GM18502 (cell line): Measurements from ENCODE around the gene TBXAS1.

ENCODE experiments used
- ATAC-seq: cut with Tn5 transposase; IDR thresholded peaks from one replicate; pipeline ENCODE4 v1.9.1; 2021; ENCODE audit warnings: mild to moderate bottlenecking; ENCODE audit not compliant: unreplicated experiment, poor library complexity

The TBXAS1 gene

DNA sequence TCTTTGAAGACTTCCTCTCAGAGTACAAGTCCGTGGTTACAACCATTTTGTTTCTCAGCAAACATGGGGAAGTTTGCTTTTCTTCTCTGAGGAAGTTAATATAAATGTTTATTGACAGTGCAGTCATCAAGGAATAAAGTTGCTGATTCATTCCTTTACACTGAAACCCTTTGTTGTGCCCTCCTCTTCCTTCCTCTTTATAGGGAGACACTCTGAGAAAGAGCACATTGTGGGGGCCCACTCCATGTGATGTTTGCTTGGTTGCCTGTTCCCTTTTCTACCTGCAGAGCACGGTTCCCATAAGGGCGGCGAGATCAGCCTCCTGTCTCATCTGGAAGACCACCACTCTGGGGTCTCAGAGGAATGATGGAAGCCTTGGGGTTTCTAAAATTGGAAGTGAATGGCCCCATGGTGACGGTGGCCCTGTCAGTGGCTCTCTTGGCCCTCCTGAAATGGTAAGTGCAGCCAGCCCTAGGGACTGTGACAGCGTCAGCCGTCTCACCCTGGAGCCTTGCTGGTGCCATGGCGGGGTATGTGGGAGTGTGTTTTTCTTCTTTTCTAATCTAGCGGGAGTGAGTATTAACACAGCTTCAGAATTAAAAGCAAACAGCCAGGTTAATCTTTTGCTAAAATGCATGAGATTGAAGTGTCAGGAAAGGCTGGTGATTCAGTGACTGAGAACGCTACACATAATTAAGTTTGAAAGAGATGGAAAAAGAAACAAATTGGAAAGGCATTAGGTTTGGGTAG is at the start of gene TBXAS1:
Gene TBXAS1 (plus strand): TSS at position 240 of the 750 bp plus-strand sequence. CDS start 127 bp downstream, at position 367.
- peak; percentile 54 for ATAC-seq

DNA sequence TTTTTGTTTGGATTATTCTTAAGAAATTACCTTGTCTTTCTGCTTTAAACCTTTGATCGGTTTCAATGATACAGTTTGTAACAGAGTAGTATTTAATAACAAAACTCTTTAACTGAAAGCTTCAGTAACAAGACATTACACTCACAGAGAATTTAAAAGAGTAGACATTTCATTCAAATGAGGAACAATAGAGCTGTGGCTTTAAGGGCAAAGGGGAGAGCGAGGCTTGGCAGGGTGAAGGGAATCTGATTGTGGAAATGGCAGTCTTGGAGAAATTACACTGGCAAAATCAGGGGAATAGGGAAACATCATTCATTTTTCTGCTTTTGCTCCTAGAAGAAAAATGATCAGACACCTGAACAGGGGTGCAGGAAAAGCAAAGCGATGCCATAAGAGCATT is 46.1 kb upstream of the TBXAS1 start:
- ATAC-seq: no peak

- no peak for ATAC-seq
Observed at GRCh38 chr7:139783647-139784385, 45.2 kb upstream of the TBXAS1 start.

GRCh38 chr7:139784648-139785047 is 44.4 kb upstream of the TBXAS1 start:
- ATAC-seq: no peak

DNA sequence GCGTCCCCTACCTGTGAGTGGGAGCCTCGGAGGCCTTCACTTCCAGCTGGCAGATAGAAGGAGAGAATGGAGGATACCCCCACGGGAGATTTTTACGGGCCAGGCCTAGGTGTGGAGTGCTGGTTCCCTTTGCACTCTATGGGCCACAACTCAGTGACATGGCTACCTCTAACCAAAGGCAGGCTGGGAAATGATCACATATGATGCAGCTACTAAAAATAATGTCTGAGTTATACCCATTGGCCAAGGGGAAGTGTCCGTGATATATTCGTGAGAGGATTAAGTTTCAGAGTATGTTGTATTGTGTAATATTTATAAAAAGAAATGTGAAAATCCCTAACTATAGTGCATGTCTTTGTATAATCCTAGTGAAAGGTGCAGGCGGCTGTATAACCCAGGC is 37.7 kb upstream of the TBXAS1 start:
- no peak for ATAC-seq

- no peak for ATAC-seq
Observed at GRCh38 chr7:139797607-139798006, 31.5 kb upstream of the TBXAS1 start.

- ATAC-seq: peak; percentile 66
Observed at GRCh38 chr7:139798221-139798620, 30.8 kb upstream of the TBXAS1 start.

GRCh38 chr7:139798892-139799291 is 30.2 kb upstream of the TBXAS1 start:
- ATAC-seq: no peak

DNA sequence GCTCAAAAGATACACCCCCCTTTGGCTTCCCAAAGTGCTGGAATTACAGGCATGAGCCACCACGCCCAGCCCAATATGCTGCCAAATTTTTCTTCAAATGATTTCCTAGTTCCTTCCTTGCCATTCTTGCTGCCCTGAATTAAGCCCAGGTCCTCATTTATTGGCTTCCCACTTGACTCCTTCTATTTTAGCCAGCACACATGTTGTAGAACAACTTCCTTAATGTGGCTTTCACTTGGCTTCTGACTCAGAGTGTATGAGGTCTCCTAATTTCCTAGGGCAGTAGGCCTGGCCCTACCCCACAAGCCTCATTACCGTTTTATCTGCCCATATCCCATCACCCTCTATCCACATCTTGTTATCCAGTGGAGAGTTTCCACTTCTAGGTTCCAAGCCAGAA is 29.5 kb upstream of the TBXAS1 start:
- ATAC-seq: peak; percentile 80

DNA sequence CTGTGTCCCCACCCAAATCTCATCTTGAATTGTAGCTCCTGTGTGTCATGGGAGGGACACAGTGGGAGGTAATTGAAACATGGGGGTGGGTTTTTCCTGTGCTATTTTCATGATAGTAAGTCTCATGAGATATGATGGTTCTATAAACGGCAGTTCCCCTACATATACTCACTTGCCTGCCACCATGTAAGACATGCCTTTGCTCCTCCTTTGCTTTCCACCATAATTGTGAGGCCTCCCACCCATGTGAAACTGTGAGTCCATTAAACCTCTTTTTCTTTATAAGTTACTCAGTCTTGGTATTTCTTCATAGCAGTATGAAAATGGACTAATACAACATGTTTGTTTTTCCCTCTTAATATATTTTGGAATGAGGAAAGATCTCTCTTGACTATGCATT is 24.5 kb upstream of the TBXAS1 start:
- no peak for ATAC-seq

GRCh38 chr7:139807009-139807408 is 22.1 kb upstream of the TBXAS1 start:
- no peak for ATAC-seq

DNA sequence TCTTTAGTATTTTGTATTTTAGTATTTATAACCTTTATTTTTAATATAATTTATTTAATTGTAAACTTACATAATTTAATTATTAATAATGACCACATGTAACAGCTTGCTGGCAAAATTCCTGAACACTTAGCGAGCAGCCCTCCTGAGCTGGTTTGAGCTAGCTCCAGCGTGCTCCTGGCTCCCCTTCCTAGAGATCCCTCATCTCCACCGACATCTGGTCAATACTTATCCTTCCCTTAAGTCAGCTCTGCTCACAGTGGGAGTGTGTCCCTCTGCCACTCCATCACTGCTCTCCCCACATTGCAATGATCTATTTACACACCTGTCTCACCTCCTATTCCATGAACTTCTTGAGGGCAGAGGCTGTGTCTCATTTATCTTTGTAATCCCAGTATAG is 20.6 kb upstream of the TBXAS1 start:
- ATAC-seq: no peak

- no peak for ATAC-seq
Observed at GRCh38 chr7:139808846-139809442, 20.1 kb upstream of the TBXAS1 start.

DNA sequence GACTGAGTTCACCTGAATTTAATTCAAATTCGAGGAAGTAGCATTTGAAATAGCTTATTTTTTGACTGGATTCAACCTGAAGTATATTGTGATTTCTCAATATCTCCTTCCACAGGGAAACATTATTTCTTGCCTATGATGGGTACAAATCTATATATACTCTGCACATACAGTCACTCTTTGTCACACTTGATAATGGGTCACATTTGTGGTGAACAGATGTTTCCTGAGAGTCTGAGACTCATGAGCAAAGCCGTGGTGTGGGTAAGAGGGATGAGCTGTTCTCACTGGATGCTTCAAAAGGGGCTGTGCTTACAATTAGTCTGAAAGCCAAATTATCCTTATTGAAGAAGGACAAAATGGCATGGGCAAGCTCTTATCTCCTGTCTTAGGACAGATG is 18.0 kb upstream of the TBXAS1 start:
- ATAC-seq: no peak

- ATAC-seq: no peak
Observed at GRCh38 chr7:139813151-139813550, 15.9 kb upstream of the TBXAS1 start.

DNA sequence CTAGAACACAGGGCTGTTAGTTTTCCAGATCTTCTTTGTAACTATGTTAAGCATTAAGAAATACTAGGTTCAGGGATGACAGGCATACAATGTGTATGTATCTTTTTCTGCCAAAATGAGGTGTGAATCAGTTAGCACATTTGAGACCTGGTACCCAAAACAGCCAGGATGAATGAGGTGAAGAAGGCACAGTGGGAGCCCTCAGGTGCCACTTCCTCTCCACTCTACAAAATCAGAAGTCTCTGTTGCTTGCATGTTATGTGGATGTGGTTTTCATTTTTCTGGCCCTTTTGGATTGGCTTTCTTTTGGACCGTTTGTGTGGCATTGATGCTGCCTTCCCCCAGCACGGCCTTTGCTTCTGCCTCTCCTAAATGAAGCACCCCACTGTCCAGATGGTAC is 15.4 kb upstream of the TBXAS1 start:
- no peak for ATAC-seq

DNA sequence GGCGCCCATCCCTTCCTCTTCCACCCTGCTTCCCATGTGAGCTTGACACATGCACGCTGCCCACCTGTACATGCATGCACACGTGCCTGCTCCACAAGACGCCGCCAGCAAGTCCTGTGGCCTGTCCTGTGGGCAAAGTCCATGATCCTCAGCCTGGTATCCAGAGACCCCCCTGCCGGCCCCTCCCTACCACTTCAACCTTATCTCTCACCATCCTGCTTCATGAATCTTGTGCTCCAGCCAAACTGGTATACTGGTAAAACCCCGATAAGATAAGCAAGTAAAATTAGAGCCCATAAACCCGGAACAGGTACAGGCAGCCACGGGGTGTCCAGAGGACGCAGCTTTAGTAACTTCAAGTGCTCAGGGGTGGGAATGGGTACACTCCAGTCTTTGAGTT is 11.8 kb upstream of the TBXAS1 start:
- no peak for ATAC-seq

- ATAC-seq: no peak
Observed at GRCh38 chr7:139820089-139820488, 9.0 kb upstream of the TBXAS1 start.

- ATAC-seq: no peak
Observed at GRCh38 chr7:139821349-139822105, 7.5 kb upstream of the TBXAS1 start.

DNA sequence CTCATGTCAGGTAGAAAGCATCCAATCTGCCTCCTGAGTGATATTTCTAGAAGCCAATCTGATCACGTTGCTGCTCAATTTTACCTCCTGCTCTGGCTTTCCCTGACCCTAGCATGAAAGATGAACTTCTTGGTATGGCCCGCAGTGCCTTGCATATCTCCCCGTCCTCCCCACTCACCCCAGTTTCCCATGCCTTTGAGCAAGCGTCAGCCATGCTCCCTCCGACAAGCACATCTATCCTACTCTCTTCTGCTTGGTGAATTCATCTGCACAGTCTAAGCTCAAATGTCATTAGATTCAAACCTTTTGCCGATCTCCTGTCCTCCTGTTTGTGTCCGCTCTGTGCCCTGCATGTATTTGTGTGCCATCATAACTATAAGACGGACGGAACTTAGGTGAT is 6.2 kb upstream of the TBXAS1 start:
- ATAC-seq: no peak
